Lower lobe of right lung (tissue), 2 donors: ENCODE results near the gene RNF40. TPM values are rescaled to one million over a fixed set of nuclear protein-coding genes. Genes with fewer than 3 reads are reported as not detected.

Experiments
- ATAC-seq, 2 donors: fragments of 200-7000 bp; cut with Tn5 transposase; one replicate each; pipeline ENCODE4 v1.9.1; 2020 to 2022; ENCODE audit warnings: mild to moderate bottlenecking in 2 of 2, moderate library complexity in 2 of 2
- DNase-seq: peaks from one replicate; pipeline ENCODE4 v3.0.0-alpha.2; 2020
- H3K27ac ChIP-seq: fragments of 200-600 bp; one replicate; pipeline ENCODE4 v1.8.0; 2022
- H3K27me3 ChIP-seq: fragments of 200-600 bp; one replicate; pipeline ENCODE4 v1.8.0; 2022; ENCODE audit warnings: low read depth
- H3K36me3 ChIP-seq: fragments of 200-600 bp; one replicate; pipeline ENCODE4 v1.8.0; 2022; ENCODE audit warnings: mild to moderate bottlenecking
- H3K4me1 ChIP-seq: fragments of 200-600 bp; one replicate; pipeline ENCODE4 v1.8.0; 2022
- H3K4me3 ChIP-seq: fragments of 200-600 bp; one replicate; pipeline ENCODE4 v1.8.0; 2022; ENCODE audit warnings: mild to moderate bottlenecking
- H3K9me3 ChIP-seq: fragments of 200-600 bp; one replicate; pipeline ENCODE4 v1.8.0; 2022
- intact Hi-C: fragments of 100-400 bp; cut with DNase I; formaldehyde crosslinking; loops from one replicate; pipeline ENCODE4 v1.11.0; 2022
- total RNA-seq: library from RNA; stranded (reverse); fragmentation: NEBNext Ultra II Directional; extraction: Animal tissue kit (Norgen Biotek cat#: 25700); gene quantifications from one replicate; pipeline ENCODE4 v1.2.1, GENCODE V29; 2021
- TF ChIP-seq, protein P1 (sequence below): fragments of 200-600 bp; IDR thresholded peaks from one replicate; pipeline ENCODE4 v1.8.0; 2022; ENCODE audit warnings: antibody characterized with exemption, mild to moderate bottlenecking
- donor health status: DM: no; HTN: yes; CAD: no; lungs with severe emphysema.

Gene RNF40
- total RNA-seq, 1 donor from 2014 or later = 95.9 TPM

- ATAC-seq = no peak
- Histone ChIP-seq H3K9me3 (no peaks in the 10 kb centered on the region), H3K4me1 (peaks cover 19% of the 10 kb centered on the region), H3K27ac (no peak overlapping the region), H3K4me3 (no peak overlapping the region), H3K36me3 (peaks cover 43% of the 10 kb centered on the region), H3K27me3 (no peaks in the 10 kb centered on the region)
- DNase-seq = no peak
- intact Hi-C loops = no loop called here
- TF ChIP-seq, protein P1, sequence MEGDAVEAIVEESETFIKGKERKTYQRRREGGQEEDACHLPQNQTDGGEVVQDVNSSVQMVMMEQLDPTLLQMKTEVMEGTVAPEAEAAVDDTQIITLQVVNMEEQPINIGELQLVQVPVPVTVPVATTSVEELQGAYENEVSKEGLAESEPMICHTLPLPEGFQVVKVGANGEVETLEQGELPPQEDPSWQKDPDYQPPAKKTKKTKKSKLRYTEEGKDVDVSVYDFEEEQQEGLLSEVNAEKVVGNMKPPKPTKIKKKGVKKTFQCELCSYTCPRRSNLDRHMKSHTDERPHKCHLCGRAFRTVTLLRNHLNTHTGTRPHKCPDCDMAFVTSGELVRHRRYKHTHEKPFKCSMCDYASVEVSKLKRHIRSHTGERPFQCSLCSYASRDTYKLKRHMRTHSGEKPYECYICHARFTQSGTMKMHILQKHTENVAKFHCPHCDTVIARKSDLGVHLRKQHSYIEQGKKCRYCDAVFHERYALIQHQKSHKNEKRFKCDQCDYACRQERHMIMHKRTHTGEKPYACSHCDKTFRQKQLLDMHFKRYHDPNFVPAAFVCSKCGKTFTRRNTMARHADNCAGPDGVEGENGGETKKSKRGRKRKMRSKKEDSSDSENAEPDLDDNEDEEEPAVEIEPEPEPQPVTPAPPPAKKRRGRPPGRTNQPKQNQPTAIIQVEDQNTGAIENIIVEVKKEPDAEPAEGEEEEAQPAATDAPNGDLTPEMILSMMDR = no peak
These were observed 15.6 kb downstream of the RNF40 start for GRCh38 chr16:30777591-30778297.

GRCh38 chr16:30778549-30779244, 16.6 kb downstream of the RNF40 start:
- Histone ChIP-seq H3K9me3 (no peaks in the 10 kb centered on the region), H3K36me3 (peaks cover 43% of the 10 kb centered on the region), H3K4me3 (no peak overlapping the region), H3K4me1 (peaks cover 19% of the 10 kb centered on the region), H3K27me3 (no peaks in the 10 kb centered on the region), H3K27ac (no peak overlapping the region)
- ATAC-seq (no peak), DNase-seq (no peak)
- TF ChIP-seq, protein P1 = no peak
- intact Hi-C loops = no loop called here

- ATAC-seq = no peak
- no peak overlapping the region for H3K4me3 ChIP-seq
- intact Hi-C loops = no loop called here
- TF ChIP-seq, protein P1 = no peak
- no peak overlapping the region for H3K27ac ChIP-seq
- peaks cover 36% of the 10 kb centered on the region for H3K36me3 ChIP-seq
- no peak for DNase-seq
- H3K9me3 ChIP-seq = no peaks in the 10 kb centered on the region
- peaks cover 17% of the 10 kb centered on the region for H3K4me1 ChIP-seq
- no peaks in the 10 kb centered on the region for H3K27me3 ChIP-seq
These were observed 17.5 kb downstream of the RNF40 start for GRCh38 chr16:30779596-30779995.

DNA sequence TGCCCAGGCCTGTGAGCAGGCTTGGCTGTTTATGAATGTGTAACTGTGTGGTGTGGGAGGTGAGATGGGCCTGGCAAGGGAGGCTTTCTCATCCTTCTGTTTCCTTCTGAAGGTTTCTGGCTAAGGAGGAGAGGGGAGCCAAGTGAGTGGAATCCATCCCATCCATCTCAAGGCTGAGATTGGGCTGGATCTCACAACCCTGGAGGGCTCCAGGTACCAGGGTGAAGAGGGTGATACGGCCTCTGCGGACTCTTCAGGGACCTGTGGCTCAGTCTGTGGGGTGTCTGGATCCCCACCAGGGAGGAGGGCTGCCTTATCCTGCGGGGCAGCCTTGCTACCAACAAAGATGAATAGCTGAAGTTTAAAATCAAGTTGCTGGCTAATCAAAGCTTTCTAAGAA, 17.9 kb downstream of the RNF40 start:
- intact Hi-C loops = no loop called here
- H3K4me1 ChIP-seq = peaks cover 14% of the 10 kb centered on the region
- ATAC-seq (no peak), DNase-seq (no peak)
- no peaks in the 10 kb centered on the region for H3K9me3 ChIP-seq
- TF ChIP-seq, protein P1 = no peak
- no peak overlapping the region for H3K4me3 ChIP-seq
- peaks cover 36% of the 10 kb centered on the region for H3K36me3 ChIP-seq
- no peaks in the 10 kb centered on the region for H3K27me3 ChIP-seq
- no peak overlapping the region for H3K27ac ChIP-seq

GRCh38 chr16:30780549-30780948, 18.4 kb downstream of the RNF40 start:
- Histone ChIP-seq H3K27me3 (no peaks in the 10 kb centered on the region), H3K36me3 (peaks cover 36% of the 10 kb centered on the region), H3K9me3 (no peaks in the 10 kb centered on the region), H3K4me3 (no peak overlapping the region), H3K27ac (no peak overlapping the region), H3K4me1 (peaks cover 16% of the 10 kb centered on the region)
- TF ChIP-seq, protein P1 = no peak
- no peak for ATAC-seq
- DNase-seq = no peak
- intact Hi-C loops = no loop called here
